Neural progenitor cell (in vitro differentiated cells): ENCODE data around the gene KLC1. TPM values are rescaled to one million over a fixed set of nuclear protein-coding genes. Genes with fewer than 3 reads are reported as not detected.
A peak's percentile ranks its signal among the peaks of the same experiment; 100 is the strongest.

Experiments
- DNase-seq: peaks from one replicate; pipeline ENCODE4 v3.0.0-alpha.2; 2016; ENCODE audit warnings: low spot score
- H2AFZ ChIP-seq: fragments of 200-600 bp; sonication (generic); replicated peaks from 2 replicates; pipeline ENCODE4 v1.6.1; 2016; ENCODE audit warnings: antibody characterized with exemption
- H3F3A ChIP-seq: fragments of 200-600 bp; sonication (generic); 2 replicates; pipeline ENCODE4 v1.6.1; 2016; ENCODE audit warnings: antibody characterized with exemption, low read depth
- H3K27ac ChIP-seq: fragments of 200-600 bp; sonication (generic); 2 replicates; pipeline ENCODE4 v1.5.1; 2016; ENCODE audit warnings: mild to moderate bottlenecking
- H3K27me3 ChIP-seq: fragments of 200-600 bp; sonication (generic); 2 replicates; pipeline ENCODE4 v1.6.1; 2016; ENCODE audit warnings: mild to moderate bottlenecking, moderate library complexity
- H3K36me3 ChIP-seq: fragments of 200-600 bp; sonication (generic); 2 replicates; pipeline ENCODE4 v1.5.1; 2016
- H3K4me1 ChIP-seq: fragments of 200-600 bp; sonication (generic); 2 replicates; pipeline ENCODE4 v1.6.1; 2016; ENCODE audit warnings: mixed run types
- H3K4me2 ChIP-seq: fragments of 200-600 bp; sonication (generic); 2 replicates; pipeline ENCODE4 v1.6.1; 2016
- H3K4me3 ChIP-seq: fragments of 200-600 bp; sonication (generic); 2 replicates; pipeline ENCODE4 v1.5.1; 2016
- H3K79me2 ChIP-seq: fragments of 200-600 bp; sonication (generic); 2 replicates; pipeline ENCODE4 v1.6.1; 2016; ENCODE audit warnings: low read depth
- H3K9ac ChIP-seq: fragments of 200-600 bp; sonication (generic); 2 replicates; pipeline ENCODE4 v1.6.1; 2016
- H3K9me3 ChIP-seq: fragments of 200-600 bp; sonication (generic); 2 replicates; pipeline ENCODE4 v1.5.1; 2016; ENCODE audit warnings: low read depth
- H4K20me1 ChIP-seq: fragments of 200-600 bp; sonication (generic); 2 replicates; pipeline ENCODE4 v1.6.1; 2016; ENCODE audit warnings: low read depth
- H3K27ac Mint-ChIP-seq: 3 replicates; pipeline ENCODE4 v1.8.0; 2021; ENCODE audit warnings: mixed read lengths
- H3K27me3 Mint-ChIP-seq: 2 replicates; pipeline ENCODE4 v1.8.0; 2022; ENCODE audit warnings: low read depth, mild to moderate bottlenecking, inconsistent platforms, moderate library complexity, mixed read lengths; ENCODE audit not compliant: insufficient read depth
- H3K36me3 Mint-ChIP-seq: 3 replicates; pipeline ENCODE4 v1.8.0; 2021; ENCODE audit warnings: mixed read lengths
- H3K4me1 Mint-ChIP-seq: 3 replicates; pipeline ENCODE4 v1.8.0; 2021; ENCODE audit warnings: mixed read lengths
- H3K4me3 Mint-ChIP-seq: 3 replicates; pipeline ENCODE4 v1.8.0; 2021; ENCODE audit warnings: mild to moderate bottlenecking, moderate library complexity, mixed read lengths
- H3K9me3 Mint-ChIP-seq: 3 replicates; pipeline ENCODE4 v1.8.0; 2020; ENCODE audit warnings: mixed read lengths
- EZH2 ChIP-seq: fragments of 200-600 bp; sonication (generic); IDR thresholded peaks from 2 replicates; pipeline ENCODE4 v1.6.1; 2017; ENCODE audit warnings: antibody characterized with exemption, mild to moderate bottlenecking, moderate library complexity
- EZH2phosphoT487 ChIP-seq: fragments of 200-600 bp; sonication (generic); IDR thresholded peaks from 2 replicates; pipeline ENCODE4 v1.6.1; 2017; ENCODE audit warnings: antibody characterized with exemption
- total RNA-seq: library from RNA; depleted of rRNA; stranded (reverse); fragments of >200 nt; gene quantifications from 2 replicates; pipeline ENCODE4 v1.2.3, GENCODE V29; 2015; ENCODE audit warnings: low replicate concordance
- TF ChIP-seq, protein P1 (sequence below): fragments of 200-600 bp; sonication (generic); IDR thresholded peaks from 2 replicates; pipeline ENCODE4 v1.5.1; 2017; ENCODE audit warnings: antibody characterized with exemption, mild to moderate bottlenecking

KLC1 gene
- 163 and 232 TPM in 2 replicates for total RNA-seq

- Mint-ChIP-seq H3K27ac (peak within 1 kb of the TSS; percentile 87), H3K36me3 (peaks cover 7% of the 10 kb centered on the region), H3K4me3 (peak within 1 kb of the TSS; percentile 96), H3K27me3 (peaks cover 6% of the 10 kb centered on the region), H3K4me1 (peaks cover 29% of the 10 kb centered on the region), H3K9me3 (no peaks in the 10 kb centered on the region)
- Histone ChIP-seq H3K9me3 (no peaks in the 10 kb centered on the region), H3K4me2 (peak within 1 kb of the TSS; percentile 94), H3F3A (peaks cover 8% of the 10 kb centered on the region), H3K27me3 (peaks cover 9% of the 10 kb centered on the region), H3K27ac (peak within 1 kb of the TSS; percentile 79), H2AFZ (peak within 1 kb of the TSS; percentile 92), H3K79me2 (peaks cover 47% of the 10 kb centered on the region), H3K4me1 (peaks cover 8% of the 10 kb centered on the region), H3K9ac (peak within 1 kb of the TSS; percentile 84), H3K4me3 (peak within 1 kb of the TSS; percentile 94), H4K20me1 (peaks cover 45% of the 10 kb centered on the region), H3K36me3 (no peaks in the 10 kb centered on the region)
- peak; percentile 89 for DNase-seq
- TF ChIP-seq, protein P1, sequence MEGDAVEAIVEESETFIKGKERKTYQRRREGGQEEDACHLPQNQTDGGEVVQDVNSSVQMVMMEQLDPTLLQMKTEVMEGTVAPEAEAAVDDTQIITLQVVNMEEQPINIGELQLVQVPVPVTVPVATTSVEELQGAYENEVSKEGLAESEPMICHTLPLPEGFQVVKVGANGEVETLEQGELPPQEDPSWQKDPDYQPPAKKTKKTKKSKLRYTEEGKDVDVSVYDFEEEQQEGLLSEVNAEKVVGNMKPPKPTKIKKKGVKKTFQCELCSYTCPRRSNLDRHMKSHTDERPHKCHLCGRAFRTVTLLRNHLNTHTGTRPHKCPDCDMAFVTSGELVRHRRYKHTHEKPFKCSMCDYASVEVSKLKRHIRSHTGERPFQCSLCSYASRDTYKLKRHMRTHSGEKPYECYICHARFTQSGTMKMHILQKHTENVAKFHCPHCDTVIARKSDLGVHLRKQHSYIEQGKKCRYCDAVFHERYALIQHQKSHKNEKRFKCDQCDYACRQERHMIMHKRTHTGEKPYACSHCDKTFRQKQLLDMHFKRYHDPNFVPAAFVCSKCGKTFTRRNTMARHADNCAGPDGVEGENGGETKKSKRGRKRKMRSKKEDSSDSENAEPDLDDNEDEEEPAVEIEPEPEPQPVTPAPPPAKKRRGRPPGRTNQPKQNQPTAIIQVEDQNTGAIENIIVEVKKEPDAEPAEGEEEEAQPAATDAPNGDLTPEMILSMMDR, result peak; percentile 11
- no peak for TF ChIP-seq EZH2phosphoT487
Observed at GRCh38 chr14:103628684-103629502, at the start of gene KLC1. Gene KLC1 (plus strand): TSS chr14:103629211. CDS start chr14:103654565, 25,354 bp downstream.

GRCh38 chr14:103581206-103581605 is 47.8 kb upstream of the KLC1 start:
- Histone ChIP-seq H3K36me3 (no peaks in the 10 kb centered on the region), H3K27ac (no peak overlapping the region), H3K4me3 (no peak overlapping the region), H3F3A (peaks cover 4% of the 10 kb centered on the region), H3K4me1 (peaks cover 3% of the 10 kb centered on the region), H3K79me2 (peaks cover 19% of the 10 kb centered on the region), H3K4me2 (no peak overlapping the region), H4K20me1 (peaks cover 24% of the 10 kb centered on the region), H2AFZ (no peak overlapping the region), H3K9ac (no peak overlapping the region), H3K27me3 (no peaks in the 10 kb centered on the region), H3K9me3 (no peaks in the 10 kb centered on the region)
- no peak for DNase-seq
- TF ChIP-seq EZH2, result no peak
- TF ChIP-seq, protein P1, result no peak
- TF ChIP-seq EZH2phosphoT487, result no peak
- H3K4me1 Mint-ChIP-seq, result peaks cover 11% of the 10 kb centered on the region
- H3K4me3 Mint-ChIP-seq, result no peak overlapping the region
- peaks cover 23% of the 10 kb centered on the region for H3K36me3 Mint-ChIP-seq
- peaks cover 5% of the 10 kb centered on the region for H3K27me3 Mint-ChIP-seq
- no peak overlapping the region for H3K27ac Mint-ChIP-seq
- H3K9me3 Mint-ChIP-seq, result no peaks in the 10 kb centered on the region

DNA sequence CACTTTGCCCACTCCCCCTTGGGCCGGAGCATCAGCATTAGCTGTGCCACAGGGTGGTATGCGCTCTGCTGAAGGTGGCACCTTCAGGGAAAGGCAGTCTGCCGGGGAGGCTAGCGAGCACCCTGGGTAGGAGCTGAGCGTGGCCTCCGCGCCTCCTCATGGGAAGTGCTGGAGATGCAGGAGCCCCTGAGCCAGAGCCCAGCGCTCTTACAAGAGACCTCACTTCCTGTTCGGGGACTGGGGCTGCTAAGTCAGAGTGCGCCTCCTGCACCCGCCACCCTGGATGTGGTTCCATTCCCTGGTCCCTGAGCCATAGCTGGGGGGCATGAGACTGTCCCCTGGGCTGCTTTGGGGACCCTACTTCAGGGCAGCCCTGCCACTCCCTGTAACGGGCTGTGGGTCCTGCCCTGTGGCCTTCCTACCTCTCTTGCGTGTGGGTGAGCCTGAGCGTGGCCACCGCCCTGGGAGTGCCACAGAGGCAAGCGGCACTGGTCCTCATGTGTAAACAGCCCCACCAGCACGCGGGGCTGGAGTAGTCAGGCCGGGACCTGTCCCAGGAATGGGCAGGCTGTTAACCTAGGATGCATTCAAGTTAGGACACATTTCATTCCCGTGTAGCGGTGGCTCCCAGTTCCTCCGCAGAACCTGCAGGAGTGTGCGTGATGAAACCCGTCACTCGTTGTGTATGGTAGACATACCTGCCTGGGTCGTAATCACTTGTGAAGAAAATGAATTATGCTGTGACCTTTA is 46.9 kb upstream of the KLC1 start:
- H3K79me2 ChIP-seq, result peaks cover 15% of the 10 kb centered on the region
- no peaks in the 10 kb centered on the region for H3K9me3 ChIP-seq
- Mint-ChIP-seq H3K27me3 (peaks cover 3% of the 10 kb centered on the region), H3K4me3 (no peak overlapping the region), H3K9me3 (no peaks in the 10 kb centered on the region), H3K27ac (no peak overlapping the region), H3K36me3 (peaks cover 23% of the 10 kb centered on the region), H3K4me1 (peaks cover 3% of the 10 kb centered on the region)
- DNase-seq, result no peak
- no peak overlapping the region for H3K4me2 ChIP-seq
- no peaks in the 10 kb centered on the region for H3K4me1 ChIP-seq
- TF ChIP-seq EZH2 (no peak), EZH2phosphoT487 (no peak)
- TF ChIP-seq, protein P1, result no peak
- no peaks in the 10 kb centered on the region for H3K36me3 ChIP-seq
- H4K20me1 ChIP-seq, result peaks cover 15% of the 10 kb centered on the region
- no peak overlapping the region for H3K27ac ChIP-seq
- no peak overlapping the region for H3K9ac ChIP-seq
- H2AFZ ChIP-seq, result no peak overlapping the region
- no peaks in the 10 kb centered on the region for H3K27me3 ChIP-seq
- no peaks in the 10 kb centered on the region for H3F3A ChIP-seq
- H3K4me3 ChIP-seq, result no peak overlapping the region
